WTC11 (cell line): ENCODE data around the gene MINDY1. TPM values are rescaled to one million over a fixed set of nuclear protein-coding genes. Genes with fewer than 3 reads are reported as not detected.

Experiments used
- ATAC-seq: fragments of 200-7000 bp; cut with Tn5 transposase; 2 replicates; pipeline ENCODE4 v1.10.0; 2021; ENCODE audit warnings: mild to moderate bottlenecking, moderate library complexity
- CTCF ChIA-PET: fragments of 300-600 bp; sonication (Branson Sonifier 250); formaldehyde crosslinking; loops from one replicate; lab custom pipeline; 2021; ENCODE audit warnings: antibody characterized with exemption; lab: Charles Lee
- POLR2A ChIA-PET: fragments of 350-600 bp; sonication (Branson Sonifier 250); formaldehyde crosslinking; loops from one replicate; lab custom pipeline; 2021; ENCODE audit warnings: antibody characterized with exemption; lab: Charles Lee
- DNase-seq: peaks from one replicate; pipeline ENCODE4 v3.0.0; 2021; ENCODE audit warnings: low spot score
- H3K27ac Mint-ChIP-seq: 2 replicates; pipeline ENCODE4 v1.8.0; 2021; ENCODE audit warnings: mixed read lengths
- H3K27me3 Mint-ChIP-seq: 2 replicates; pipeline ENCODE4 v1.8.0; 2021; ENCODE audit warnings: low read depth, mild to moderate bottlenecking, moderate library complexity, mixed read lengths
- H3K36me3 Mint-ChIP-seq: 2 replicates; pipeline ENCODE4 v1.8.0; 2021; ENCODE audit warnings: mixed read lengths
- H3K4me1 Mint-ChIP-seq: 2 replicates; pipeline ENCODE4 v1.8.0; 2022; ENCODE audit warnings: mixed read lengths
- H3K4me3 Mint-ChIP-seq: 2 replicates; pipeline ENCODE4 v1.8.0; 2021; ENCODE audit warnings: mild to moderate bottlenecking, moderate library complexity, mixed read lengths
- H3K9me3 Mint-ChIP-seq: 2 replicates; pipeline ENCODE4 v1.8.0; 2021; ENCODE audit warnings: mixed read lengths
- AFF4 ChIP-seq: sonication (generic); formaldehyde crosslinking; IDR thresholded peaks from 2 replicates; pipeline ENCODE4 v1.8.1; 2023; ENCODE audit warnings: mild to moderate bottlenecking, missing genetic modification reagents, borderline replicate concordance
- ARID4B ChIP-seq: sonication (generic); formaldehyde crosslinking; IDR thresholded peaks from 2 replicates; pipeline ENCODE4 v1.8.0; 2023; ENCODE audit warnings: missing genetic modification reagents, mild to moderate bottlenecking, borderline replicate concordance
- ATF1 ChIP-seq: sonication (generic); formaldehyde crosslinking; IDR thresholded peaks from 2 replicates; pipeline ENCODE4 v1.8.1; 2023; ENCODE audit warnings: mild to moderate bottlenecking, moderate library complexity, missing genetic modification reagents
- ATF2 ChIP-seq: sonication (generic); formaldehyde crosslinking; IDR thresholded peaks from 2 replicates; pipeline ENCODE4 v1.8.1; 2022; ENCODE audit warnings: low read depth, missing genetic modification reagents, borderline replicate concordance
- CREM ChIP-seq: sonication (generic); formaldehyde crosslinking; IDR thresholded peaks from 2 replicates; pipeline ENCODE4 v1.8.1; 2022; ENCODE audit warnings: mild to moderate bottlenecking, missing genetic modification reagents, moderate library complexity
- CTCF ChIP-seq: fragments of 200-600 bp; IDR thresholded peaks from 2 replicates; pipeline ENCODE4 v1.8.0; 2022; ENCODE audit warnings: antibody characterized with exemption
- E2F1 ChIP-seq: sonication (generic); formaldehyde crosslinking; IDR thresholded peaks from 2 replicates; pipeline ENCODE4 v1.8.0; 2022; ENCODE audit warnings: mild to moderate bottlenecking, missing genetic modification reagents
- ESRRA ChIP-seq: sonication (generic); formaldehyde crosslinking; IDR thresholded peaks from 2 replicates; pipeline ENCODE4 v1.8.1; 2022; ENCODE audit warnings: mild to moderate bottlenecking, missing genetic modification reagents, borderline replicate concordance
- IRF1 ChIP-seq: sonication (generic); formaldehyde crosslinking; IDR thresholded peaks from 2 replicates; pipeline ENCODE4 v1.8.0; 2023; ENCODE audit warnings: missing genetic modification reagents
- IRF2 ChIP-seq: sonication (generic); formaldehyde crosslinking; IDR thresholded peaks from 2 replicates; pipeline ENCODE4 v1.8.0; 2022; ENCODE audit warnings: low read depth, missing genetic modification reagents, borderline replicate concordance
- KAT7 ChIP-seq: sonication (generic); formaldehyde crosslinking; IDR thresholded peaks from 2 replicates; pipeline ENCODE4 v1.8.1; 2023; ENCODE audit warnings: missing genetic modification reagents, mild to moderate bottlenecking, borderline replicate concordance
- NFATC4 ChIP-seq: fragments of 250-450 bp; sonication (Bioruptor Pico); IDR thresholded peaks from 2 replicates; pipeline ENCODE4 v1.9.0; 2021; ENCODE audit warnings: mild to moderate bottlenecking
- ZNF121 ChIP-seq: sonication (generic); formaldehyde crosslinking; IDR thresholded peaks from 2 replicates; pipeline ENCODE4 v1.8.0; 2023; ENCODE audit warnings: missing genetic modification reagents
- ZNF281 ChIP-seq: sonication (generic); formaldehyde crosslinking; IDR thresholded peaks from 2 replicates; pipeline ENCODE4 v1.8.0; 2023; ENCODE audit warnings: mild to moderate bottlenecking, missing genetic modification reagents
- ZNF416 ChIP-seq: fragments of 250-450 bp; sonication (Bioruptor Pico); IDR thresholded peaks from 2 replicates; pipeline ENCODE4 v1.9.0; 2021; ENCODE audit warnings: mild to moderate bottlenecking, inconsistent platforms
- total RNA-seq: library from RNA; stranded (reverse); gene quantifications from 3 replicates; pipeline ENCODE4 v1.2.3, GENCODE V29; 2021

MINDY1 gene
- total RNA-seq, 1 experiment from 2014 or later: 10.1 TPM

- no peaks in the 10 kb centered on the region for H3K9me3 Mint-ChIP-seq
- ATAC-seq: peak; percentile 67
- peak within 1 kb of the TSS; percentile 97 for H3K27ac Mint-ChIP-seq
- peaks cover 10% of the 10 kb centered on the region for H3K36me3 Mint-ChIP-seq
- H3K27me3 Mint-ChIP-seq: no peaks in the 10 kb centered on the region
- no peak for TF ChIP-seq ATF2 (CRISPR knock-in tag)
- TF ChIP-seq ZNF121 (CRISPR knock-in tag): no peak
- peak; percentile 55; the same call in 1 of the 2 replicates for TF ChIP-seq E2F1 (CRISPR knock-in tag)
- peak; percentile 62; the same call in 1 of the 2 replicates for TF ChIP-seq ARID4B (CRISPR knock-in tag)
- peak; percentile 73; the same call in 1 of the 2 replicates for TF ChIP-seq KAT7 (CRISPR knock-in tag)
- TF ChIP-seq ZNF281 (CRISPR knock-in tag): peak; percentile 23; the same call in 1 of the 2 replicates
- no peak for TF ChIP-seq ATF1 (CRISPR knock-in tag)
- POLR2A ChIA-PET: interaction anchor here (0.9 to 1.6 kb wide), 7 partner anchors 11 to 84 kb away, joined by 3 to 6 read pairs (median 4); partner anchors contain the start of gene MLLT11
- peak within 1 kb of the TSS; percentile 96 for H3K4me3 Mint-ChIP-seq
- CTCF ChIA-PET: interaction anchor here (0.6 to 3.7 kb wide), 22 partner anchors 8 to 183 kb away, joined by 3 to 43 read pairs (median 5); partner anchors contain the start of genes BNIPL, CDC42SE1, GABPB2 and LYSMD1
- DNase-seq: peak; percentile 70
- H3K4me1 Mint-ChIP-seq: peaks cover 17% of the 10 kb centered on the region
These were observed 40.9 kb upstream of the MINDY1 start, which contains the start of gene C1orf56 for GRCh38 chr1:151047591-151047924. TSS of gene C1orf56 (plus strand) at chr1:151047751. CDS start at chr1:151047848, 97 bp downstream.

GRCh38 chr1:151043163-151043562 lies 36.5 kb upstream of the MINDY1 start:
- Mint-ChIP-seq H3K9me3 (no peaks in the 10 kb centered on the region), H3K4me1 (peaks cover 13% of the 10 kb centered on the region), H3K27ac (no peak overlapping the region), H3K4me3 (no peak overlapping the region), H3K36me3 (no peaks in the 10 kb centered on the region), H3K27me3 (no peaks in the 10 kb centered on the region)
- ChIA-PET POLR2A (no interaction called here), CTCF (interaction anchor here (0.7 to 2.0 kb wide), 5 partner anchors 17 to 482 kb away, joined by 3 to 11 read pairs (median 5); partner anchors contain the start of genes CDC42SE1, GABPB2 and MLLT11)
- DNase-seq (no peak), ATAC-seq (no peak)
- TF ChIP-seq AFF4 (no peak), ZNF416 (no peak), ESRRA (no peak), CREM (CRISPR knock-in tag) (no peak), CTCF (no peak), IRF1 (CRISPR knock-in tag) (no peak), IRF2 (no peak), NFATC4 (CRISPR knock-in tag) (no peak)
